HG03097 (cell line): ENCODE results near the gene APCDD1L.
"Not testable (repeated sequence)": the region's sequence is repeated elsewhere in the genome, so short reads cannot be mapped to it uniquely, and the experiment has no call there.

ENCODE experiments used
- ATAC-seq: cut with Tn5 transposase; IDR thresholded peaks from one replicate; pipeline ENCODE4 v1.9.1; 2021; ENCODE audit not compliant: unreplicated experiment, low FRiP score

The APCDD1L gene

DNA sequence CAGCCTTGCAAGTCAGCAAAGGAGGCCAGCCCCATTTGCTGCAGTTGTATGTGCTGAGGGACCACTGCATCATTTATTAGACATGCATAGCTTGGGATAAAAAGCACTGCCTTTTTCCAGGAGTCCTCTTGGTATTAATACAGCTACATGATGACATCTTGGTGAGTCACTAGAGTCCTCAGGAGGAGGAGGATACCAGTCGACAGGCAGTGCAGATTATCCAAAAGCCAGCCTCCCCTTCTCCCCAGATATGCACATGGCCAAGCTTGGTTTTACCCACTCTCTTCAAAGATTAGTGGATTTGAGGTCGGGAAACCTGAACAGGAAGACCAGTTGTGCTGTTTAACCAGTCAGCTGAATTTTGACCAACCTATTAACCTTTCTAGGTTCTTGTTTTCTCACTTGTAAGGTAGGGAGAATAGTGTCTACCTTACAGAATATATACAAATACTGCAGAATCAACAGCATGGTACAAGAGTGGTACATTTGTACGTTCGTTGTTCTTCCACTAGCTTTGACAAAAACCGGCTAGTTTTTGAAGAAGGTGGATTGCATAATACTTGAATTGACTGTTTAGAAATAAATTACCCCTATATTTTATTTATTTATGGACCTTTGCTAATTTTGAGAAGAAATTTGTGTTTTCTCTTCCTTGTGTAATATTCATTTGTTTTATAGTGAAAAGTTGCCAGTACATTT lies 94.3 kb downstream of the APCDD1L start:
- no peak for ATAC-seq

- no peak for ATAC-seq
Observed at GRCh38 chr20:58418949-58419748, 96.0 kb downstream of the APCDD1L start.

DNA sequence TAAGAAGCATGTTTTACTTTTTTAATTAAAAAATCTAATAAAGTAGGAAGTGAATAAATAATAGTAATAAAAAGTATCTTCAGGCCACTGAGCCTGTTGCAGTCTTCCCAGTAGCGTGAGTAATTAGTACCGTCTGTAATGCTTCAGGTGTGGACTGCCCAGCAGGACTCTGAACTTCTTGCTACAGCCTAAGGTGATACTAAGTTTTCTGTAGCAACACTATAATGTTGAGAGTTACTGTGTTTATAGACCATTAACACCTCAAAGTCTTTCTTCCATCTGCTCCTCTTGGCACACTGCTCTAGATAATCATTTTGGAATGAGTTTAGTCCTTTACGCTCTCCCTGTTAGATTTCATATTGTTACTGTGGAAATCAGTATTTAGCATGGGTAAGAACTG lies 97.8 kb downstream of the APCDD1L start:
- no peak for ATAC-seq

GRCh38 chr20:58416835-58417234 lies 98.4 kb downstream of the APCDD1L start:
- no peak for ATAC-seq

- ATAC-seq, result no peak
Observed at GRCh38 chr20:58416057-58416456, 99.1 kb downstream of the APCDD1L start.

DNA sequence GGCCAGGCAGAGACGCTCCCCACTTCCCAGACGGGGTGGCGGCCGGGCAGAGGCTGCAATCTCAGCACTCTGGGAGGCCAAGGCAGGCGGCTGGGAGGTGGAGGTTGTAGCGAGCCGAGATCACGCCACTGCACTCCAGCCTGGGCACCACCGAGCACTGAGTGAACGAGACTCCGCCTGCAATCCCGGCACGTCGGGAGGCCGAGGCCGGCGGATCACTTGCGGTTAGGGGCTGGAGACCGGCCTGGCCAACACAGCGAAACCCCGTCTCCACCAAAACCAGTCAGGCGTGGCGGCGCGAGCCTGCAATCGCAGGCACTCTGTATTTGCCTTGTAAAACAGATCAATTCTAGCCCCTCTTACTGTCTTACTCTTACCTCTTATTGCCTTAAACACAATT lies 100.4 kb downstream of the APCDD1L start:
- ATAC-seq, result not testable (repeated sequence)

DNA sequence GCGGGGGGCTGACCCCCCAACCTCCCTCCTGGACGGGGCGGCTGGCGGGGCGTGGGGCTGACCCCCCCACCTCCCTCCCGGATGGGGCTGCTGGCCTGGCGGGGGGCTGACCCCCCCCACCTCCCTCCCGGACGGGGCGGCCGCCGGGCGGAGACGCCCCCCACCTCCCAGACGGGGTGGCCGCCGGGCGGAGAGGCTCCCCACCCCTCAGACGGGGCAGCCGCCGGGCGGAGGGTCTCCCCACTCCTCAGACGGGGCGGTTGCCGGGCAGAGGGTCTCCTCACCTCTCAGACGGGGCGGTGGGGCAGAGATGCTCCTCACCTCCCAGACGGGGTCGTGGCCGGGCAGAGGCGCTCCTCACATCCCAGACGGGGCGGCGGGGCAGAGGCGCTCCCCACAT lies 101.0 kb downstream of the APCDD1L start:
- ATAC-seq, result not testable (repeated sequence)
